Measurements from ENCODE around the gene TUBE1. TPM values are rescaled to one million over a fixed set of nuclear protein-coding genes. Genes with fewer than 3 reads are reported as not detected.

The TUBE1 gene
- total RNA-seq (10 to 100 TPM; 12.4 to 35.1 (median 16.8) TPM), polyA plus RNA-seq (10 to 100 TPM in 1 of 3 donors, 1 to 10 TPM in 2; 8.8 to 11.0 (median 9.6) TPM)
- long read RNA-seq, donor 1, partial matches to known transcripts, result 0 of 5 reads
- long read RNA-seq, donor 1, other reads (novel, unspliced or antisense), result 0 of 5 reads
- long read RNA-seq, donor 2, partial matches to known transcripts, result 0 of 3 reads
- long read RNA-seq, donor 2, other reads (novel, unspliced or antisense), result 0 of 3 reads

- no peaks in the 10 kb centered on the region for H3K9me3 ChIP-seq
- 0 to 1% (median 1%) methylated on average over 51 to 60 of the region's 60 CpGs for WGBS, 5 donors
- intact Hi-C loops (cut with DNase I; ENCODE audit: low total_unique reads), result no loop called here
- DNase-seq, result peak; percentile 98
- H3K4me3 ChIP-seq, result peak within 1 kb of the TSS; percentile 68 to 89 (median 82)
- peaks cover 0 to 26% (median 4%) of the 10 kb centered on the region in 6 donors for H3K36me3 ChIP-seq
- H3K27ac ChIP-seq, result peak within 1 kb of the TSS; percentile 72 to 91 (median 86)
- TF ChIP-seq POLR2AphosphoS5 (IDR thresholded peaks at IDR 0.05), result peak; percentile 90 to 95 (median 94)
- peak in 4 of 11 experiments; percentile 14 to 33 (median 27) for TF ChIP-seq CTCF (IDR thresholded peaks at IDR 0.05 in 8 of 11, conservative IDR thresholded peaks at IDR 0.05 in 3 of 11)
- peak in 2 of 3 donors; percentile 30 to 65 for TF ChIP-seq POLR2A (IDR thresholded peaks at IDR 0.05)
- no peaks in the 10 kb centered on the region for H3K27me3 ChIP-seq (replicated peaks in 1 of 7)
- peaks cover 5 to 27% (median 19%) of the 10 kb centered on the region in 6 donors for H3K4me1 ChIP-seq
Measured at GRCh38 chr6:112087136-112087911, at the start of gene TUBE1, which contains the start of gene FAM229B. Gene TUBE1, minus strand, starts transcription at chr6:112087482. Its CDS starts 48 bp downstream, at chr6:112087434. Gene FAM229B, plus strand, starts transcription at chr6:112087591. Its CDS starts 11,693 bp downstream, at chr6:112099284.

- Histone ChIP-seq H3K27ac (no peak overlapping the region), H3K4me1 (no peaks in the 10 kb centered on the region), H3K9me3 (no peaks in the 10 kb centered on the region), H3K36me3 (no peaks in the 10 kb centered on the region), H3K27me3 (replicated peaks in 1 of 7) (no peaks in the 10 kb centered on the region), H3K4me3 (no peak overlapping the region)
- DNase-seq, result no peak
- TF ChIP-seq CTCF (IDR thresholded peaks at IDR 0.05 in 8 of 11, conservative IDR thresholded peaks at IDR 0.05 in 3 of 11) (no peak), POLR2AphosphoS5 (IDR thresholded peaks at IDR 0.05) (no peak), POLR2A (IDR thresholded peaks at IDR 0.05) (no peak)
- 76 to 90% (median 81%) methylated on average over 3 of the region's 3 CpGs for WGBS, 5 donors
- intact Hi-C loops (cut with DNase I; ENCODE audit: low total_unique reads), result no loop called here
Measured at GRCh38 chr6:112130878-112131277, 43.6 kb upstream of the TUBE1 start.

GRCh38 chr6:112128208-112128607, 40.9 kb upstream of the TUBE1 start:
- no peaks in the 10 kb centered on the region for H3K9me3 ChIP-seq
- DNase-seq, result no peak
- no peaks in the 10 kb centered on the region for H3K4me1 ChIP-seq
- no peak overlapping the region for H3K4me3 ChIP-seq
- TF ChIP-seq CTCF (IDR thresholded peaks at IDR 0.05 in 8 of 11, conservative IDR thresholded peaks at IDR 0.05 in 3 of 11) (no peak), POLR2AphosphoS5 (IDR thresholded peaks at IDR 0.05) (no peak), POLR2A (IDR thresholded peaks at IDR 0.05) (no peak)
- H3K27me3 ChIP-seq (replicated peaks in 1 of 7), result no peaks in the 10 kb centered on the region
- H3K27ac ChIP-seq, result no peak overlapping the region
- intact Hi-C loops (cut with DNase I; ENCODE audit: low total_unique reads), result no loop called here
- 91 to 97% (median 96%) methylated on average over 5 of the region's 5 CpGs for WGBS, 5 donors
- H3K36me3 ChIP-seq, result no peaks in the 10 kb centered on the region

GRCh38 chr6:112123982-112124381, 36.7 kb upstream of the TUBE1 start:
- WGBS, 5 donors, result 84 to 100% (median 92%) methylated on average over 1 of the region's 1 CpG
- intact Hi-C loops (cut with DNase I; ENCODE audit: low total_unique reads), result no loop called here
- Histone ChIP-seq H3K4me3 (no peak overlapping the region), H3K4me1 (no peaks in the 10 kb centered on the region), H3K27me3 (replicated peaks in 1 of 7) (no peaks in the 10 kb centered on the region), H3K27ac (no peak overlapping the region), H3K36me3 (no peaks in the 10 kb centered on the region), H3K9me3 (no peaks in the 10 kb centered on the region)
- no peak for DNase-seq
- no peak for TF ChIP-seq POLR2A (IDR thresholded peaks at IDR 0.05)
- TF ChIP-seq POLR2AphosphoS5 (IDR thresholded peaks at IDR 0.05), result no peak
- no peak for TF ChIP-seq CTCF (IDR thresholded peaks at IDR 0.05 in 8 of 11, conservative IDR thresholded peaks at IDR 0.05 in 3 of 11)
